CD14-positive monocyte (primary cell): ENCODE data around the gene TBX10. TPM values are rescaled to one million over a fixed set of nuclear protein-coding genes. Genes with fewer than 3 reads are reported as not detected.

Experiments used
- DNase-seq, 3 donors: peaks; one replicate each; pipeline ENCODE4 v3.0.0-alpha.2; 2011 to 2022
- H2AFZ ChIP-seq: 2 replicates; pipeline ENCODE4 v1.6.0; 2012; ENCODE audit warnings: mild to moderate bottlenecking, low read depth, low read length, inconsistent platforms; ENCODE audit not compliant: insufficient read depth, poor library complexity, severe bottlenecking
- H3K27ac ChIP-seq, 2 donors: 1 replicate in 1 of 2; 2 replicates in 1 of 2; pipeline ENCODE4 v1.5.1; 2012 to 2013; ENCODE audit warnings: low read length in 2 of 2, control low read depth in 1 of 2, inconsistent platforms in 1 of 2, low read depth in 1 of 2, mild to moderate bottlenecking in 1 of 2
- H3K27me3 ChIP-seq, 2 donors: one replicate each; pipeline versions ENCODE4 v1.6.0 to v1.6.1; 2011 to 2013; ENCODE audit warnings: low read length in 2 of 2; ENCODE audit not compliant: control insufficient read depth in 2 of 2, insufficient read depth in 2 of 2
- H3K36me3 ChIP-seq, 2 donors: replicated peaks in 1 of 2; 1 replicate in 1 of 2; 2 replicates in 1 of 2; pipeline versions ENCODE4 v1.5.1 to v1.6.1; 2012 to 2013; ENCODE audit warnings: low read length in 2 of 2, control low read depth in 1 of 2, inconsistent platforms in 1 of 2, mild to moderate bottlenecking in 1 of 2; ENCODE audit not compliant: insufficient read depth in 2 of 2, control insufficient read depth in 1 of 2
- H3K4me1 ChIP-seq, 2 donors: 1 replicate in 1 of 2; 2 replicates in 1 of 2; pipeline versions ENCODE4 v1.5.1 to v1.6.1; 2012 to 2013; ENCODE audit warnings: low read length in 2 of 2, control low read depth in 1 of 2, inconsistent platforms in 1 of 2, mild to moderate bottlenecking in 1 of 2, moderate library complexity in 1 of 2; ENCODE audit not compliant: insufficient read depth in 2 of 2, control insufficient read depth in 1 of 2
- H3K4me2 ChIP-seq: replicated peaks from 2 replicates; pipeline ENCODE3; 2012; ENCODE audit warnings: low read length, moderate library complexity, mild to moderate bottlenecking; ENCODE audit not compliant: poor library complexity, severe bottlenecking; ENCODE audit errors: extremely low read depth
- H3K4me3 ChIP-seq, 3 experiments: fragments of 200-600 bp in 1 of 3; sonication (generic) in 1 of 3; replicated peaks in 1 of 3; 1 replicate in 2 of 3; 2 replicates in 1 of 3; pipeline ENCODE4 v1.5.1; 2011 to 2013; ENCODE audit warnings: low read length in 3 of 3, mild to moderate bottlenecking in 3 of 3, control low read depth in 2 of 3, low read depth in 2 of 3, inconsistent platforms in 1 of 3, moderate library complexity in 1 of 3
- H3K79me2 ChIP-seq: 2 replicates; pipeline ENCODE4 v1.6.0; 2012; ENCODE audit warnings: mild to moderate bottlenecking, control low read depth, inconsistent platforms, low read length, moderate library complexity; ENCODE audit not compliant: insufficient read depth
- H3K9ac ChIP-seq: 2 replicates; pipeline ENCODE4 v1.6.0; 2017; ENCODE audit warnings: low read length, mild to moderate bottlenecking; ENCODE audit not compliant: insufficient read depth, poor library complexity, severe bottlenecking
- H3K9me3 ChIP-seq, 2 donors: replicated peaks in 1 of 2; 1 replicate in 1 of 2; 2 replicates in 1 of 2; pipeline versions ENCODE4 v1.5.1 to v1.6.1; 2012 to 2013; ENCODE audit warnings: low read length in 2 of 2, control low read depth in 1 of 2; ENCODE audit not compliant: control insufficient read depth in 1 of 2, insufficient read depth in 1 of 2
- H4K20me1 ChIP-seq: 2 replicates; pipeline ENCODE4 v1.6.0; 2012; ENCODE audit warnings: mild to moderate bottlenecking, low read length, control low read depth, moderate library complexity; ENCODE audit not compliant: insufficient read depth
- H3K27ac Mint-ChIP-seq, 7 donors: one replicate each; pipeline ENCODE4 v1.8.0; 2020; ENCODE audit warnings: mild to moderate bottlenecking in 7 of 7, mixed read lengths in 7 of 7, moderate library complexity in 6 of 7, inconsistent platforms in 2 of 7
- H3K27me3 Mint-ChIP-seq, 3 donors: one replicate each; pipeline ENCODE4 v1.8.0; 2021 to 2022; ENCODE audit warnings: low read depth in 3 of 3, mild to moderate bottlenecking in 3 of 3, mixed read lengths in 3 of 3, moderate library complexity in 3 of 3, inconsistent platforms in 1 of 3
- H3K36me3 Mint-ChIP-seq, 2 donors: one replicate each; pipeline ENCODE4 v1.8.0; 2020; ENCODE audit warnings: mixed read lengths in 2 of 2, inconsistent platforms in 1 of 2, mild to moderate bottlenecking in 1 of 2
- H3K4me1 Mint-ChIP-seq: one replicate; pipeline ENCODE4 v1.8.0; 2020; ENCODE audit warnings: mild to moderate bottlenecking, mixed read lengths
- H3K4me3 Mint-ChIP-seq, 2 donors: one replicate each; pipeline ENCODE4 v1.8.0; 2020; ENCODE audit warnings: mild to moderate bottlenecking in 2 of 2, mixed read lengths in 2 of 2, moderate library complexity in 1 of 2
- H3K9me3 Mint-ChIP-seq, 7 donors: one replicate each; pipeline ENCODE4 v1.8.0; 2020 to 2022; ENCODE audit warnings: mixed read lengths in 7 of 7, mild to moderate bottlenecking in 6 of 7, moderate library complexity in 6 of 7, inconsistent platforms in 2 of 7
- CTCF ChIP-seq: fragments of 200-600 bp; IDR thresholded peaks from one replicate; pipeline ENCODE4 v1.8.0; 2022; ENCODE audit warnings: antibody characterized with exemption, mild to moderate bottlenecking
- WGBS: methylation state at CpG from one replicate; pipeline ENCODE4 v1.1.5; 2013; ENCODE audit warnings: missing lambda C conversion rate; ENCODE audit not compliant: insufficient coverage; 5-methylcytosine and 5-hydroxymethylcytosine counted together
- intact Hi-C, 2 donors: fragments of 100-400 bp; cut with micrococcal nuclease; formaldehyde crosslinking; loops; one replicate each; pipeline versions ENCODE4 v1.15.0 to v1.15.1; 2023
- polyA plus RNA-seq, 3 donors: library from polyadenylated mRNA; depleted of rRNA in 1 of 3; unstranded in 2 of 3; stranded (reverse) in 1 of 3; fragments of 300-500 nt in 2 of 3; fragments of >200 nt in 1 of 3; fragmentation: Illumina TruSeq in 2 of 3; gene quantifications; 1 replicate in 2 of 3; 2 replicates in 1 of 3; pipeline ENCODE4 v1.2.3, GENCODE V29; 2012 to 2021

Gene TBX10
- polyA plus RNA-seq, 3 donors = not detected

GRCh38 chr11:67606093-67606491, 33.5 kb downstream of the TBX10 start:
- H3K27ac Mint-ChIP-seq = peak overlapping the region in 4 of 7 donors; percentile 79 to 86 (median 80)
- peak overlapping the region; percentile 88 for H2AFZ ChIP-seq
- TF ChIP-seq CTCF = no peak
- peaks cover 26 to 27% of the 10 kb centered on the region in 2 donors for H3K36me3 Mint-ChIP-seq
- 48% methylated on average over 14 of the region's 17 CpGs for WGBS
- peak overlapping the region; percentile 63 to 85 (median 74) for H3K4me3 ChIP-seq
- no peaks in the 10 kb centered on the region for H3K9me3 ChIP-seq
- DNase-seq = peak in 1 of 3 donors; percentile 26
- peaks cover 13% of the 10 kb centered on the region for H3K79me2 ChIP-seq
- H3K27me3 Mint-ChIP-seq = peaks cover 2 to 10% (median 3%) of the 10 kb centered on the region in 3 donors
- peaks cover 11% of the 10 kb centered on the region for H3K4me1 Mint-ChIP-seq
- peak overlapping the region; percentile 85 for H3K4me2 ChIP-seq
- H3K9me3 Mint-ChIP-seq = peaks cover 2 to 6% (median 4%) of the 10 kb centered on the region in 7 donors
- H3K36me3 ChIP-seq = peaks cover 26 to 28% of the 10 kb centered on the region in 2 donors
- no peaks in the 10 kb centered on the region for H3K27me3 ChIP-seq
- intact Hi-C loops = loop anchor here (5.0 kb wide), 1 partner anchor 34 kb away; no protein-coding TSS in a partner anchor
- H3K4me3 Mint-ChIP-seq = peak overlapping the region; percentile 82 to 96
- no peaks in the 10 kb centered on the region for H4K20me1 ChIP-seq
- H3K4me1 ChIP-seq = peaks cover 14 to 20% of the 10 kb centered on the region in 2 donors
- peak overlapping the region; percentile 77 for H3K9ac ChIP-seq
- H3K27ac ChIP-seq = peak overlapping the region in 1 of 2 donors; percentile 85

GRCh38 chr11:67605231-67606011, 34.1 kb downstream of the TBX10 start:
- peaks cover 18% of the 10 kb centered on the region for H3K4me1 Mint-ChIP-seq
- peak overlapping the region in 1 of 7 donors; percentile 38 for H3K27ac Mint-ChIP-seq
- intact Hi-C loops = loop anchor here (5.0 kb wide), 1 partner anchor 33 kb away; no protein-coding TSS in a partner anchor

More at GRCh38 chr11:67605231-67606011, 34.1 kb downstream of the TBX10 start:
- H4K20me1 ChIP-seq = no peaks in the 10 kb centered on the region
- Mint-ChIP-seq H3K4me3 (peak overlapping the region in 1 of 2 donors; percentile 69), H3K27me3 (peaks cover 5 to 14% (median 7%) of the 10 kb centered on the region in 3 donors), H3K9me3 (peaks cover 2 to 6% (median 4%) of the 10 kb centered on the region in 7 donors), H3K36me3 (peaks cover 19 to 20% of the 10 kb centered on the region in 2 donors)
- no peak overlapping the region for H3K9ac ChIP-seq
- H3K4me1 ChIP-seq = peaks cover 18 to 25% of the 10 kb centered on the region in 2 donors
- no peak overlapping the region for H3K4me3 ChIP-seq
- no peak for DNase-seq
- H3K36me3 ChIP-seq = peaks cover 19 to 22% of the 10 kb centered on the region in 2 donors
- H3K27me3 ChIP-seq = no peaks in the 10 kb centered on the region
- peak overlapping the region; percentile 88 for H2AFZ ChIP-seq
- no peak overlapping the region for H3K27ac ChIP-seq
- TF ChIP-seq CTCF = no peak
- H3K9me3 ChIP-seq = no peaks in the 10 kb centered on the region
- 82% methylated on average over 6 of the region's 11 CpGs for WGBS
- peaks cover 13% of the 10 kb centered on the region for H3K79me2 ChIP-seq
- no peak overlapping the region for H3K4me2 ChIP-seq
